PFSK-1 (cell line): ENCODE measurements around the gene MTMR2.

Experiments used
- FOXP2 ChIP-seq: optimal IDR thresholded peaks from 2 replicates; pipeline ENCODE3; 2011; ENCODE audit warnings: borderline replicate concordance, control low read depth, inconsistent platforms; ENCODE audit not compliant: insufficient read depth; ENCODE audit errors: extremely low read length, extremely low read depth
- POLR2AphosphoS5 ChIP-seq: IDR thresholded peaks from 2 replicates; pipeline ENCODE4 v1.6.1; 2012; ENCODE audit warnings: low read depth, mild to moderate bottlenecking, control low read depth, low read length, moderate library complexity
- SIN3A ChIP-seq: IDR thresholded peaks from 2 replicates; pipeline ENCODE4 v1.6.1; 2012; ENCODE audit warnings: mild to moderate bottlenecking, low read length, moderate library complexity, borderline replicate concordance; ENCODE audit not compliant: insufficient read depth
- TAF1 ChIP-seq: IDR thresholded peaks from 2 replicates; pipeline ENCODE4 v1.6.1; 2012; ENCODE audit warnings: low read length, control low read depth, borderline replicate concordance; ENCODE audit not compliant: insufficient read depth
- TF ChIP-seq, protein P1 (sequence below), 2 experiments: IDR thresholded peaks; 2 replicates each; pipeline versions ENCODE4 v1.6.1 to v1.8.0; 2011 to 2012; ENCODE audit warnings: low read depth in 2 of 2, low read length in 2 of 2, control low read depth in 1 of 2, inconsistent platforms in 1 of 2, mild to moderate bottlenecking in 1 of 2, moderate library complexity in 1 of 2; ENCODE audit not compliant: insufficient read depth in 1 of 2

MTMR2 gene

DNA sequence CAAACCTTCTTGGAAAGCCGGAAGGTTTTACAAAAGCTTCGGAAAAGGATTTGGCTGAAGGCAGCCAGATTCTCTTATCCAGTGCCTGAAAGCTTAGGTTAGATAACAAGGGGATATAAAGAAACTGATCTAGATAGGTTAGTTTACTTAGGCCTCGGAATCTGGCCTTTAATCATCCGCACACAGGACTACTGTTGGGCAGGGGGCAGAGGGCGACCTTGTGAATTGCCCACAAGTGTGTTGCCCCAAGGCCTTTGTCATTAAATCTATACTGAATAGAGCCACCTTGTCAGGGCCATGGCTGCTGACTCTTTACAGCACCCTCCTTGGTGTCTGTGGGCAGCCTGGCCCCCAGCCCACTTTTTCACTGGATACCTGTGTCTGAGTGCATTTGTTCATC, 9.7 kb upstream of the MTMR2 start:
- TF ChIP-seq SIN3A (no peak), FOXP2 (no peak), POLR2AphosphoS5 (no peak), TAF1 (no peak)
- TF ChIP-seq, protein P1, sequence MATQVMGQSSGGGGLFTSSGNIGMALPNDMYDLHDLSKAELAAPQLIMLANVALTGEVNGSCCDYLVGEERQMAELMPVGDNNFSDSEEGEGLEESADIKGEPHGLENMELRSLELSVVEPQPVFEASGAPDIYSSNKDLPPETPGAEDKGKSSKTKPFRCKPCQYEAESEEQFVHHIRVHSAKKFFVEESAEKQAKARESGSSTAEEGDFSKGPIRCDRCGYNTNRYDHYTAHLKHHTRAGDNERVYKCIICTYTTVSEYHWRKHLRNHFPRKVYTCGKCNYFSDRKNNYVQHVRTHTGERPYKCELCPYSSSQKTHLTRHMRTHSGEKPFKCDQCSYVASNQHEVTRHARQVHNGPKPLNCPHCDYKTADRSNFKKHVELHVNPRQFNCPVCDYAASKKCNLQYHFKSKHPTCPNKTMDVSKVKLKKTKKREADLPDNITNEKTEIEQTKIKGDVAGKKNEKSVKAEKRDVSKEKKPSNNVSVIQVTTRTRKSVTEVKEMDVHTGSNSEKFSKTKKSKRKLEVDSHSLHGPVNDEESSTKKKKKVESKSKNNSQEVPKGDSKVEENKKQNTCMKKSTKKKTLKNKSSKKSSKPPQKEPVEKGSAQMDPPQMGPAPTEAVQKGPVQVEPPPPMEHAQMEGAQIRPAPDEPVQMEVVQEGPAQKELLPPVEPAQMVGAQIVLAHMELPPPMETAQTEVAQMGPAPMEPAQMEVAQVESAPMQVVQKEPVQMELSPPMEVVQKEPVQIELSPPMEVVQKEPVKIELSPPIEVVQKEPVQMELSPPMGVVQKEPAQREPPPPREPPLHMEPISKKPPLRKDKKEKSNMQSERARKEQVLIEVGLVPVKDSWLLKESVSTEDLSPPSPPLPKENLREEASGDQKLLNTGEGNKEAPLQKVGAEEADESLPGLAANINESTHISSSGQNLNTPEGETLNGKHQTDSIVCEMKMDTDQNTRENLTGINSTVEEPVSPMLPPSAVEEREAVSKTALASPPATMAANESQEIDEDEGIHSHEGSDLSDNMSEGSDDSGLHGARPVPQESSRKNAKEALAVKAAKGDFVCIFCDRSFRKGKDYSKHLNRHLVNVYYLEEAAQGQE (IDR thresholded peaks at IDR 0.05; ENCODE audit: insufficient read depth in 1 of 2, low read depth in 2 of 2, low read length in 2 of 2): no peak

DNA sequence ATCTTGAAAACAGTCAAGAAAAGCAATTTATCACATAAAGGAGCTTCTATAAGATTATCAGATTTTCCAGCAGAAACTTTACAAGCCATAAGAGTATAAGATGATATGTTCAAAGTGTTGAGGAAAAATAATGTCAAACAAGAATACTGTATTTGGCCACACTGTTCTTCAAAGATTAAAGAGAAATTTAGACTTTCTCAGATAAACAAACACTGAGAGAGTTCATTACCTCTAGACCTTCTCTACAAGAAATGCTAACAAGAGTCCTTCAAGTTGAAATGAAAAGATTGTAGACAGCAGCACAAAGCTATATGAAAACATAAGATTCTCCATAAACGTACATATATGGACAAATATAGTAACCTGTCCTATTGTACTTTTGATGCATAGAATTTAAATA, 8.0 kb upstream of the MTMR2 start:
- TF ChIP-seq FOXP2 (no peak), TAF1 (no peak), POLR2AphosphoS5 (no peak), SIN3A (no peak)
- TF ChIP-seq, protein P1 (IDR thresholded peaks at IDR 0.05; ENCODE audit: insufficient read depth in 1 of 2, low read depth in 2 of 2, low read length in 2 of 2): no peak

DNA sequence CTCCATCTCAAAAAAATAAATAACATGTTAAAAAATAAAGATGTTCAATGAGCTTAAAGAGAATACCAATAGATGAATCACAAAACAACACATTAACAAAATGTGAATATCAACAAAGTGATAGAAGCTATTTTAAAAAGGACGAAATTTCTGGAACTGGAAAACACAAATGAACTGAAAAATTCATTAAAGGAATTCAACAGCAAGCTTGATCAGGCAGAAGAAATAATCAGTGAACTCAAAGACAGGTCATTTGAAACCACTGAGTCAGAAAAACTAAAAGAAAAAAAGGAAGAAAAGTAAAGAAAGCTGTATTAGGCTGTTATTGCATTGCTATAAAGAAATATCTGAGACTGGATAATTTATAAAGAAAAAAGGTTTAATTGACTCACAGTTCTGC, 7.0 kb upstream of the MTMR2 start:
- TF ChIP-seq TAF1: no peak
- TF ChIP-seq POLR2AphosphoS5: no peak
- TF ChIP-seq, protein P1 (IDR thresholded peaks at IDR 0.05; ENCODE audit: insufficient read depth in 1 of 2, low read depth in 2 of 2, low read length in 2 of 2): no peak
- no peak for TF ChIP-seq FOXP2
- TF ChIP-seq SIN3A: no peak

DNA sequence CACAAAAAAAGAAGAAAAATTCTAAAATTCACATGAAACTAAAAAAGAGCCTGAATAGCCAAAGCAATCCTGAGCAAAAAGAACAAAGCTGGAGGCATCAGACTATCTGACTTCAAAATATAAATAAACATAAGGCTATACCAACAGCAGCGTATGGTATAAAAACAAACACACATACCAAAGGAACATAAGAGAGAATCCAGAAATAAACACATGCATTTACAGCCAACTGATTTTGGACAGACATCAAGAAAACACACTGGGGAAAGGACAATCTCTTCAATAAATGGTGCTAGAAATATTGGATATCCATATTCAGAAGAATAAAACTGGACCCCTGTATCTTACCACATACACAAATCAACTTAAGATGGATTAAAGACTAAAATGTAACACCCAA, 2.8 kb upstream of the MTMR2 start:
- TF ChIP-seq TAF1 (no peak), POLR2AphosphoS5 (no peak), FOXP2 (no peak), SIN3A (no peak)
- TF ChIP-seq, protein P1 (IDR thresholded peaks at IDR 0.05; ENCODE audit: insufficient read depth in 1 of 2, low read depth in 2 of 2, low read length in 2 of 2): no peak

DNA sequence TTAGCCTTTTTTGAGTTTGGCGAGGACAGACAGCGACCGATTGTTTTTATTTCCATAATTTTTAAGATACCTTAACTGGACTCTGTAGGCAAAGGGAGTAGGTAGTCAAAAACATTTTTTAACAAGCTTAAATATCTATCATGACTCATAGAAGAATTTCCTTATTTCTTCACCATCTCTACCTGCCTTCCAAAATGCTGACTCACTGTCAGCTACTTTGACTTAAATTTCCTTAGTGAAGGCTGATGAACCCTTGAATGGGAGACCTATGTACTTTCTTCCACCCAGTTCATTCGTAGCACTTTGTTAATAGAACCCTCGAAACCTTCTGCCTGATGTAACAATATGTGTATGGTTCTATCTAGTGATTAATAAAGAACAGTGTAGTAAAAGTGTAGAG, 1.1 kb upstream of the MTMR2 start:
- TF ChIP-seq FOXP2: no peak
- TF ChIP-seq POLR2AphosphoS5: no peak
- no peak for TF ChIP-seq TAF1
- TF ChIP-seq SIN3A: no peak
- TF ChIP-seq, protein P1 (IDR thresholded peaks at IDR 0.05; ENCODE audit: insufficient read depth in 1 of 2, low read depth in 2 of 2, low read length in 2 of 2): no peak
